Measurements from ENCODE around the gene FAIM2. TPM values are rescaled to one million over a fixed set of nuclear protein-coding genes. Genes with fewer than 3 reads are reported as not detected.

FAIM2 gene
- total and polyA plus RNA-seq, 9 of the 15 experiments (the other 6 are each of a cell fraction or from before 2014, with no cell fraction given), result 0.01 to 0.10 TPM; not detected in 7

GRCh38 chr12:49901026-49901425, 2.7 kb downstream of the FAIM2 start:
- H3K4me1 ChIP-seq (replicated peaks in 1 of 2; ENCODE audit: control insufficient read depth in 2 of 2, insufficient read depth in 2 of 2, low read length in 2 of 2), result peaks cover 22 to 36% of the 10 kb centered on the region in 2 experiments
- H3K27ac ChIP-seq (ENCODE audit: extremely low read depth, low read depth, low read length), result no peak overlapping the region
- H3K27me3 ChIP-seq (ENCODE audit: control insufficient read depth in 2 of 2, insufficient read depth in 2 of 2, low read length in 2 of 2), result peaks cover 4 to 17% of the 10 kb centered on the region in 2 experiments; a peak in 3 of 5 replicates
- DNase-seq (ENCODE audit: extremely low read depth in 1 of 4, low spot score in 3 of 4), result no peak
- 0 out of 2 replicates have a peak overlapping the region, but pooled peaks have one; percentile 2 for H2AFZ ChIP-seq (ENCODE audit: low read depth, low read length)
- H3K9ac ChIP-seq (ENCODE audit: insufficient read depth in 1 of 2, low read depth in 2 of 2, low read length in 2 of 2), result no peak overlapping the region
- CTCF ChIA-PET (ENCODE audit: low intra/inter-chr PET ratio), result no interaction called here
- in situ Hi-C loops (cut with MboI), result no loop called here
- ATAC-seq, result no peak
- H3K4me2 ChIP-seq (ENCODE audit: insufficient read depth, low read length), result no peak overlapping the region
- no peaks in the 10 kb centered on the region for H3K36me3 ChIP-seq (ENCODE audit: control insufficient read depth, insufficient read depth, low read length)
- H3K9me3 ChIP-seq (replicated peaks; ENCODE audit: control insufficient read depth, insufficient read depth, low read depth, low read length), result no peaks in the 10 kb centered on the region
- FAIRE-seq, result no peak
- no peaks in the 10 kb centered on the region for H3K9me1 ChIP-seq (ENCODE audit: control insufficient read depth, insufficient read depth, low read length)
- BruUV-seq (replicated peaks), result no TSS peak
- WGBS (ENCODE audit: insufficient coverage, low coverage, missing lambda C conversion rate), result 10% methylated on average over 2 of the region's 4 CpGs
- intact Hi-C loops (cut with micrococcal nuclease), result no loop called here
- POLR2A ChIA-PET, result interaction anchor here (0.7 to 1.4 kb wide), 2 partner anchors 9 to 462 kb away, joined by 3 to 4 read pairs; no protein-coding TSS in a partner anchor
- no peaks in the 10 kb centered on the region for H3K79me2 ChIP-seq (ENCODE audit: control insufficient read depth, insufficient read depth, low read length)
- H4K20me1 ChIP-seq (replicated peaks; ENCODE audit: control insufficient read depth, insufficient read depth, low read length), result no peaks in the 10 kb centered on the region
- no peak overlapping the region for H3K4me3 ChIP-seq
- no peak for TF ChIP-seq ZNF644 (tag; IDR thresholded peaks at IDR 0.05; ENCODE audit: low read depth)
- TF ChIP-seq HDAC8 (tag; IDR thresholded peaks at IDR 0.05), result no peak
- TF ChIP-seq CBFA2T3 (IDR thresholded peaks at IDR 0.05), result no peak
- TF ChIP-seq TRIM24 (IDR thresholded peaks at IDR 0.05), result no peak
- no peak for TF ChIP-seq HNRNPL (IDR thresholded peaks at IDR 0.05; ENCODE audit: low read depth, low read length)
- no peak for TF ChIP-seq RNF2 (IDR thresholded peaks at IDR 0.05)
- TF ChIP-seq MAFG (tag; conservative IDR thresholded peaks at IDR 0.05), result no peak
- no peak for TF ChIP-seq ZNF41 (CRISPR knock-in tag; conservative IDR thresholded peaks at IDR 0.05)

- in situ Hi-C loops (cut with MboI), result no loop called here
- TF ChIP-seq ZNF277 (CRISPR knock-in tag; IDR thresholded peaks at IDR 0.05; ENCODE audit: borderline replicate concordance), result no peak
- TF ChIP-seq GABPA (tag; conservative IDR thresholded peaks at IDR 0.05; ENCODE audit: low read depth), result no peak
- TF ChIP-seq ELF4 (CRISPR knock-in tag; IDR thresholded peaks at IDR 0.05), result no peak
- no peak for TF ChIP-seq PURB (CRISPR knock-in tag; IDR thresholded peaks at IDR 0.05; ENCODE audit: low read depth)
- TF ChIP-seq ZNF445 (CRISPR knock-in tag; IDR thresholded peaks at IDR 0.05; ENCODE audit: low read depth), result no peak
- no peak for TF ChIP-seq TCFL5 (CRISPR knock-in tag; conservative IDR thresholded peaks at IDR 0.05)
These were observed 3.3 kb downstream of the FAIM2 start for GRCh38 chr12:49900371-49900770.

More at GRCh38 chr12:49900371-49900770, 3.3 kb downstream of the FAIM2 start:
- no peaks in the 10 kb centered on the region for H4K20me1 ChIP-seq (replicated peaks; ENCODE audit: control insufficient read depth, insufficient read depth, low read length)
- H3K27ac ChIP-seq (ENCODE audit: extremely low read depth, low read depth, low read length), result no peak overlapping the region
- H3K79me2 ChIP-seq (ENCODE audit: control insufficient read depth, insufficient read depth, low read length), result no peaks in the 10 kb centered on the region
- BruUV-seq (replicated peaks), result no TSS peak
- no peak overlapping the region for H3K4me2 ChIP-seq (ENCODE audit: insufficient read depth, low read length)
- no peak overlapping the region for H2AFZ ChIP-seq (ENCODE audit: low read depth, low read length)
- H3K36me3 ChIP-seq (ENCODE audit: control insufficient read depth, insufficient read depth, low read length), result no peaks in the 10 kb centered on the region
- DNase-seq (ENCODE audit: extremely low read depth in 1 of 4, low spot score in 3 of 4) (no peak), ATAC-seq (no peak), FAIRE-seq (no peak)
- peak overlapping the region in 1 of 2 experiments; percentile 81; a peak in 2 of 4 replicates for H3K9ac ChIP-seq (ENCODE audit: insufficient read depth in 1 of 2, low read depth in 2 of 2, low read length in 2 of 2)
- intact Hi-C loops (cut with micrococcal nuclease), result no loop called here
- CTCF ChIA-PET (ENCODE audit: low intra/inter-chr PET ratio), result no interaction called here
- H3K9me3 ChIP-seq (replicated peaks; ENCODE audit: control insufficient read depth, insufficient read depth, low read depth, low read length), result no peaks in the 10 kb centered on the region
- no peak overlapping the region for H3K4me3 ChIP-seq
- peaks cover 4 to 17% of the 10 kb centered on the region in 2 experiments; a peak in 3 of 5 replicates for H3K27me3 ChIP-seq (ENCODE audit: control insufficient read depth in 2 of 2, insufficient read depth in 2 of 2, low read length in 2 of 2)
- POLR2A ChIA-PET, result interaction anchor here (1.4 kb wide), 1 partner anchor 8 kb away, joined by 4 read pairs; no protein-coding TSS in a partner anchor
- H3K9me1 ChIP-seq (ENCODE audit: control insufficient read depth, insufficient read depth, low read length), result no peaks in the 10 kb centered on the region
- WGBS (ENCODE audit: insufficient coverage, low coverage, missing lambda C conversion rate), result 15% methylated on average over 6 of the region's 6 CpGs
- peaks cover 22 to 40% of the 10 kb centered on the region in 2 experiments for H3K4me1 ChIP-seq (replicated peaks in 1 of 2; ENCODE audit: control insufficient read depth in 2 of 2, insufficient read depth in 2 of 2, low read length in 2 of 2)
